HepG2 (cell line): ENCODE data around the gene ISOC2. TPM values are rescaled to one million over a fixed set of nuclear protein-coding genes. Genes with fewer than 3 reads are reported as not detected.

ENCODE experiments used
- AHR ChIP-seq: IDR thresholded peaks from 2 replicates; pipeline ENCODE4 v1.6.1; 2018; ENCODE audit warnings: missing genetic modification reagents, missing compliant biosample characterization
- ARNTL ChIP-seq: sonication (generic); formaldehyde crosslinking; IDR thresholded peaks from 2 replicates; pipeline ENCODE4 v1.4.0; 2020; ENCODE audit warnings: mild to moderate bottlenecking, missing genetic modification reagents
- ETV6 ChIP-seq: sonication (generic); formaldehyde crosslinking; conservative IDR thresholded peaks from 2 replicates; pipeline ENCODE4 v1.4.0; 2020; ENCODE audit warnings: missing genetic modification reagents
- FOXK2 ChIP-seq: fragments of 450-650 bp; IDR thresholded peaks from 2 replicates; pipeline ENCODE4 v1.6.1; 2016
- KDM5B ChIP-seq: sonication (generic); formaldehyde crosslinking; IDR thresholded peaks from 2 replicates; pipeline ENCODE4 v1.4.0; 2020; ENCODE audit warnings: missing genetic modification reagents, mild to moderate bottlenecking, borderline replicate concordance
- PCBP1 ChIP-seq: fragments of 200-400 bp; formaldehyde crosslinking; IDR thresholded peaks from 2 replicates; pipeline ENCODE4 v1.6.1; 2017; ENCODE audit warnings: mild to moderate bottlenecking, low read depth, low read length, borderline replicate concordance
- RBAK ChIP-seq: sonication (generic); formaldehyde crosslinking; IDR thresholded peaks from 2 replicates; pipeline ENCODE4 v1.5.1; 2020; ENCODE audit warnings: mild to moderate bottlenecking, missing genetic modification reagents
- STAT6 ChIP-seq: sonication (generic); formaldehyde crosslinking; IDR thresholded peaks from 2 replicates; pipeline ENCODE4 v1.4.0; 2020; ENCODE audit warnings: missing genetic modification reagents, mild to moderate bottlenecking, borderline replicate concordance
- ZMYM3 ChIP-seq: sonication (generic); formaldehyde crosslinking; IDR thresholded peaks from 2 replicates; pipeline ENCODE4 v1.5.1; 2020; ENCODE audit warnings: mild to moderate bottlenecking, missing genetic modification reagents
- ZNF382 ChIP-seq: sonication (generic); formaldehyde crosslinking; IDR thresholded peaks from 2 replicates; pipeline ENCODE4 v1.5.0; 2020; ENCODE audit warnings: missing genetic modification reagents, mild to moderate bottlenecking, borderline replicate concordance
- ZNF605 ChIP-seq: sonication (generic); formaldehyde crosslinking; IDR thresholded peaks from 2 replicates; pipeline ENCODE4 v1.8.0; 2022; ENCODE audit warnings: mild to moderate bottlenecking, missing genetic modification reagents
- ZNF614 ChIP-seq: IDR thresholded peaks from 2 replicates; pipeline ENCODE4 v1.6.1; 2018; ENCODE audit warnings: missing biosample characterization, missing genetic modification reagents, inconsistent platforms, borderline replicate concordance
- ZNF749 ChIP-seq: sonication (generic); formaldehyde crosslinking; IDR thresholded peaks from 2 replicates; pipeline ENCODE4 v1.8.0; 2022; ENCODE audit warnings: mild to moderate bottlenecking, missing genetic modification reagents, moderate library complexity, borderline replicate concordance
- polyA plus RNA-seq, 8 experiments: library from polyadenylated mRNA; depleted of rRNA in 3 of 8; stranded (reverse) in 7 of 8; unstranded in 1 of 8; fragments of >200 nt; fragmentation: Illumina TruSeq in 4 of 8; extraction: Trizol in 4 of 8; gene quantifications; 2 replicates each; pipeline versions ENCODE4 v1.2.1 to v1.2.3, GENCODE V29; 2011 to 2016; ENCODE audit warnings: low read depth in 4 of 8, missing spikeins in 1 of 8, mixed read lengths in 1 of 8; ENCODE audit not compliant: insufficient read depth in 1 of 8
- total RNA-seq, 5 experiments: library from RNA; depleted of rRNA; stranded (reverse); fragments of >200 nt; fragmentation: Illumina TruSeq; extraction: Trizol; gene quantifications; 2 replicates each; pipeline ENCODE4 v1.2.3, GENCODE V29; 2016; ENCODE audit warnings: low read depth in 1 of 5
- TF ChIP-seq, protein P1 (sequence below): sonication (generic); formaldehyde crosslinking; conservative IDR thresholded peaks from 2 replicates; pipeline ENCODE4 v1.4.0; 2020; ENCODE audit warnings: missing genetic modification reagents
- TF ChIP-seq, protein P2 (sequence below): sonication (generic); formaldehyde crosslinking; IDR thresholded peaks from 2 replicates; pipeline ENCODE4 v1.5.1; 2020; ENCODE audit warnings: mild to moderate bottlenecking, missing genetic modification reagents, borderline replicate concordance
- TF ChIP-seq, protein P3 (sequence below): sonication (generic); formaldehyde crosslinking; IDR thresholded peaks from 2 replicates; pipeline ENCODE4 v1.4.0; 2020; ENCODE audit warnings: missing genetic modification reagents; ENCODE audit errors: not compliant biosample characterization
- TF ChIP-seq, protein P4 (sequence below): sonication (generic); formaldehyde crosslinking; IDR thresholded peaks from 2 replicates; pipeline ENCODE4 v1.8.1; 2022; ENCODE audit warnings: mild to moderate bottlenecking, missing genetic modification reagents

Gene ISOC2
- total and polyA plus RNA-seq, 2 of the 13 experiments (the other 11 are each of a cell fraction or from before 2014, with no cell fraction given), result 76.8 to 105 TPM

DNA sequence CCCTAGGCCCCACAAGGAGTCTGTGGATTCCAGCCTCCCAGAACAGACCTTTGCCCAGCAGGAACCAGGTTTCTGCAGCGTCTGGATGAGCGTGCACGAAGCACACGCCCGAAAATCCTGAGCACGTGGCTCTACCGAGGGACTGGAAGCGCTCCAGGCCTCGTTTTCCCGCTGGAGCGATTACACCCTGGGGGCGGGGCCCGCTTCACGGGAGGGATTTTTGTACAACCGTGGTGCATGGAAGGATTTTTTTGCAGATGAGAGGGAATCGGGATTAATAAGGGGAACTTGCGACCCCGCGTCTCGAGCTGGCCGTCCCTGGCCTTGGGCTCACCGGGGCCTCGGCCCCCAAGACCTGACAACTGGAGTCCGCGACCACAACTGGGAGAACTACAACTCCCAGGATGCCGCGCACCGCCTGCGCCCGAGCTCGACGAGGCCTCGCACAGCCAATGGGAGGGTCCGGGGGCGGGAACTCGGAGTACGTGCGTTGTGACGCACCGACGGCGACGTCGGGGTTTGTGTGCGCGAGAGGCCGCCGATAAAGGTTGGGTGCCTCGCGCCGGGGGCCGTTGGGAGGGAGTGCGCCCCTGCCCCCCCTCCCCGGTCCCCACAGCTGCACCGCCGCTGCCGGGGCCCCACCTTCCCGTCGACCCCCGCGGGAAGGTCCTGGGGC is 14.8 kb upstream of the ISOC2 start, which contains the start of gene ZNF628 (continued):
- no peak for TF ChIP-seq ZNF614 (CRISPR knock-in tag)
- no peak for TF ChIP-seq RBAK (CRISPR knock-in tag)
- TF ChIP-seq FOXK2, result no peak
- TF ChIP-seq, protein P1, sequence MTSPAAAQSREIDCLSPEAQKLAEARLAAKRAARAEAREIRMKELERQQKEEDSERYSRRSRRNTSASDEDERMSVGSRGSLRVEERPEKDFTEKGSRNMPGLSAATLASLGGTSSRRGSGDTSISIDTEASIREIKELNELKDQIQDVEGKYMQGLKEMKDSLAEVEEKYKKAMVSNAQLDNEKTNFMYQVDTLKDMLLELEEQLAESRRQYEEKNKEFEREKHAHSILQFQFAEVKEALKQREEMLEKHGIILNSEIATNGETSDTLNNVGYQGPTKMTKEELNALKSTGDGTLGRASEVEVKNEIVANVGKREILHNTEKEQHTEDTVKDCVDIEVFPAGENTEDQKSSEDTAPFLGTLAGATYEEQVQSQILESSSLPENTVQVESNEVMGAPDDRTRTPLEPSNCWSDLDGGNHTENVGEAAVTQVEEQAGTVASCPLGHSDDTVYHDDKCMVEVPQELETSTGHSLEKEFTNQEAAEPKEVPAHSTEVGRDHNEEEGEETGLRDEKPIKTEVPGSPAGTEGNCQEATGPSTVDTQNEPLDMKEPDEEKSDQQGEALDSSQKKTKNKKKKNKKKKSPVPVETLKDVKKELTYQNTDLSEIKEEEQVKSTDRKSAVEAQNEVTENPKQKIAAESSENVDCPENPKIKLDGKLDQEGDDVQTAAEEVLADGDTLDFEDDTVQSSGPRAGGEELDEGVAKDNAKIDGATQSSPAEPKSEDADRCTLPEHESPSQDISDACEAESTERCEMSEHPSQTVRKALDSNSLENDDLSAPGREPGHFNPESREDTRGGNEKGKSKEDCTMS, result no peak
- no peak; the same call in 1 of the 2 replicates for TF ChIP-seq ZMYM3 (CRISPR knock-in tag)
- TF ChIP-seq ZNF382, result no peak
- TF ChIP-seq AHR, result 0 out of 2 replicates have a peak, but pooled peaks have one; percentile 44
- 0 out of 2 replicates have a peak, but pooled peaks have one; percentile 62 for TF ChIP-seq STAT6
- no peak for TF ChIP-seq ETV6 (CRISPR knock-in tag)
- TF ChIP-seq, protein P2, sequence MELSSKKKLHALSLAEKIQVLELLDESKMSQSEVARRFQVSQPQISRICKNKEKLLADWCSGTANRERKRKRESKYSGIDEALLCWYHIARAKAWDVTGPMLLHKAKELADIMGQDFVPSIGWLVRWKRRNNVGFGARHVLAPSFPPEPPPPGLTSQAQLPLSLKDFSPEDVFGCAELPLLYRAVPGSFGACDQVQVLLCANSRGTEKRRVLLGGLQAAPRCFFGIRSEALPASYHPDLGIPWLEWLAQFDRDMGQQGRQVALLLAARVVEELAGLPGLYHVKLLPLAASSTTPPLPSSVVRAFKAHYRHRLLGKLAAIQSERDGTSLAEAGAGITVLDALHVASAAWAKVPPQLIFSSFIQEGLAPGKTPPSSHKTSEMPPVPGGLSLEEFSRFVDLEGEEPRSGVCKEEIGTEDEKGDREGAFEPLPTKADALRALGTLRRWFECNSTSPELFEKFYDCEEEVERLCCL (CRISPR knock-in tag), result peak; percentile 64; the same call in 1 of the 2 replicates
- TF ChIP-seq, protein P3, sequence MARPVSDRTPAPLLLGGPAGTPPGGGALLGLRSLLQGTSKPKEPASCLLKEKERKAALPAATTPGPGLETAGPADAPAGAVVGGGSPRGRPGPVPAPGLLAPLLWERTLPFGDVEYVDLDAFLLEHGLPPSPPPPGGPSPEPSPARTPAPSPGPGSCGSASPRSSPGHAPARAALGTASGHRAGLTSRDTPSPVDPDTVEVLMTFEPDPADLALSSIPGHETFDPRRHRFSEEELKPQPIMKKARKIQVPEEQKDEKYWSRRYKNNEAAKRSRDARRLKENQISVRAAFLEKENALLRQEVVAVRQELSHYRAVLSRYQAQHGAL (CRISPR knock-in tag), result no peak
- TF ChIP-seq ARNTL (CRISPR knock-in tag), result peak; percentile 80
- TF ChIP-seq PCBP1, result peak; percentile 74; the same call in 1 of the 2 replicates
- TF ChIP-seq ZNF605, result peak; percentile 98
- TF ChIP-seq KDM5B (CRISPR knock-in tag), result peak; percentile 95
- TF ChIP-seq, protein P4, sequence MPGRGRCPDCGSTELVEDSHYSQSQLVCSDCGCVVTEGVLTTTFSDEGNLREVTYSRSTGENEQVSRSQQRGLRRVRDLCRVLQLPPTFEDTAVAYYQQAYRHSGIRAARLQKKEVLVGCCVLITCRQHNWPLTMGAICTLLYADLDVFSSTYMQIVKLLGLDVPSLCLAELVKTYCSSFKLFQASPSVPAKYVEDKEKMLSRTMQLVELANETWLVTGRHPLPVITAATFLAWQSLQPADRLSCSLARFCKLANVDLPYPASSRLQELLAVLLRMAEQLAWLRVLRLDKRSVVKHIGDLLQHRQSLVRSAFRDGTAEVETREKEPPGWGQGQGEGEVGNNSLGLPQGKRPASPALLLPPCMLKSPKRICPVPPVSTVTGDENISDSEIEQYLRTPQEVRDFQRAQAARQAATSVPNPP, result peak; percentile 68; the same call in 1 of the 2 replicates
- TF ChIP-seq ZNF749, result 0 out of 2 replicates have a peak, but pooled peaks have one; percentile 62
